H9 (cell line): Measurements from ENCODE around the gene INPP5F. TPM values are rescaled to one million over a fixed set of nuclear protein-coding genes. Genes with fewer than 3 reads are reported as not detected.

ENCODE experiments used
- DNase-seq: peaks from one replicate; pipeline ENCODE4 v3.0.0-alpha.2; 2017
- H2AFZ ChIP-seq: one replicate; pipeline ENCODE4 v1.6.1; 2013; ENCODE audit warnings: mild to moderate bottlenecking, low read length, control low read depth, moderate library complexity
- H2AK5ac ChIP-seq: 2 replicates; pipeline ENCODE4 v1.6.1; 2013; ENCODE audit warnings: low read length, control low read depth, mixed read lengths; ENCODE audit not compliant: insufficient read length
- H2BK120ac ChIP-seq: one replicate; pipeline ENCODE4 v1.6.1; 2013; ENCODE audit warnings: low read depth, mild to moderate bottlenecking, low read length, control low read depth, inconsistent platforms; ENCODE audit not compliant: poor library complexity, severe bottlenecking
- H2BK12ac ChIP-seq: 2 replicates; pipeline ENCODE4 v1.6.1; 2013; ENCODE audit warnings: low read length, control low read depth, mixed read lengths, low read depth; ENCODE audit not compliant: insufficient read length
- H2BK15ac ChIP-seq: 2 replicates; pipeline ENCODE4 v1.6.1; 2013; ENCODE audit warnings: low read depth, low read length, control low read depth
- H2BK20ac ChIP-seq: one replicate; pipeline ENCODE4 v1.6.1; 2013; ENCODE audit warnings: low read depth, mild to moderate bottlenecking, low read length, control low read depth, inconsistent platforms; ENCODE audit not compliant: poor library complexity, severe bottlenecking
- H2BK5ac ChIP-seq: 2 replicates; pipeline ENCODE4 v1.6.1; 2013; ENCODE audit warnings: low read length, control low read depth, mixed read lengths; ENCODE audit not compliant: insufficient read length
- H3K14ac ChIP-seq: 2 replicates; pipeline ENCODE4 v1.6.1; 2013; ENCODE audit warnings: low read length, control low read depth; ENCODE audit not compliant: insufficient read depth
- H3K18ac ChIP-seq: 2 replicates; pipeline ENCODE4 v1.6.1; 2013; ENCODE audit warnings: low read depth, mild to moderate bottlenecking, mixed read lengths, low read length, control low read depth; ENCODE audit not compliant: insufficient read length
- H3K23ac ChIP-seq: 2 replicates; pipeline ENCODE4 v1.6.1; 2013; ENCODE audit warnings: low read length, control low read depth, mixed read lengths, low read depth; ENCODE audit not compliant: insufficient read length
- H3K23me2 ChIP-seq: 2 replicates; pipeline ENCODE4 v1.6.1; 2013; ENCODE audit warnings: low read depth, mild to moderate bottlenecking, mixed read lengths, low read length, control low read depth; ENCODE audit not compliant: insufficient read length, poor library complexity, severe bottlenecking
- H3K27ac ChIP-seq: 2 replicates; pipeline ENCODE4 v1.5.1; 2013; ENCODE audit warnings: low read length, control low read depth, mixed read lengths, low read depth; ENCODE audit not compliant: insufficient read length
- H3K27me3 ChIP-seq: 2 replicates; pipeline ENCODE4 v1.6.1; 2013; ENCODE audit warnings: low read length, control low read depth, inconsistent platforms; ENCODE audit not compliant: insufficient read depth
- H3K4ac ChIP-seq: 2 replicates; pipeline ENCODE4 v1.6.1; 2013; ENCODE audit warnings: low read depth, mild to moderate bottlenecking, control low read depth, inconsistent platforms, low read length, moderate library complexity
- H3K4me1 ChIP-seq: 2 replicates; pipeline ENCODE4 v1.6.1; 2013; ENCODE audit warnings: low read length, control low read depth, inconsistent platforms; ENCODE audit not compliant: insufficient read depth
- H3K4me2 ChIP-seq: 2 replicates; pipeline ENCODE4 v1.6.1; 2013; ENCODE audit warnings: low read length, control low read depth, mixed read lengths; ENCODE audit not compliant: insufficient read length, insufficient read depth
- H3K56ac ChIP-seq: 2 replicates; pipeline ENCODE4 v1.6.1; 2013; ENCODE audit warnings: low read depth, mild to moderate bottlenecking, mixed read lengths, low read length, control low read depth; ENCODE audit not compliant: insufficient read length
- H3K79me1 ChIP-seq: 2 replicates; pipeline ENCODE4 v1.6.1; 2013; ENCODE audit warnings: low read depth, mild to moderate bottlenecking, moderate library complexity, low read length, control low read depth, inconsistent platforms; ENCODE audit not compliant: insufficient read depth, poor library complexity, severe bottlenecking
- H3K79me2 ChIP-seq: 2 replicates; pipeline ENCODE4 v1.6.1; 2013; ENCODE audit warnings: low read length, control low read depth, inconsistent platforms; ENCODE audit not compliant: insufficient read depth
- H3K9ac ChIP-seq: 2 replicates; pipeline ENCODE4 v1.6.1; 2013; ENCODE audit warnings: low read length, control low read depth, mixed read lengths; ENCODE audit not compliant: insufficient read length; ENCODE audit errors: extremely low read depth
- H3K9me3 ChIP-seq: one replicate; pipeline ENCODE4 v1.6.1; 2013; ENCODE audit warnings: low read depth, low read length, inconsistent platforms; ENCODE audit not compliant: control insufficient read depth
- H3T11ph ChIP-seq: one replicate; pipeline ENCODE4 v1.6.1; 2013; ENCODE audit warnings: mild to moderate bottlenecking, low read length, control low read depth, inconsistent platforms
- H4K20me1 ChIP-seq: one replicate; pipeline ENCODE4 v1.6.1; 2013; ENCODE audit not compliant: control insufficient read depth, insufficient read length, insufficient read depth
- H4K5ac ChIP-seq: 2 replicates; pipeline ENCODE4 v1.6.1; 2013; ENCODE audit warnings: low read depth, mild to moderate bottlenecking, mixed read lengths, low read length, control low read depth; ENCODE audit not compliant: insufficient read length
- H4K8ac ChIP-seq: replicated peaks from 2 replicates; pipeline ENCODE4 v1.6.1; 2013; ENCODE audit warnings: low read length, control low read depth, mixed read lengths, low read depth; ENCODE audit not compliant: insufficient read length
- H4K91ac ChIP-seq: 2 replicates; pipeline ENCODE4 v1.6.1; 2013; ENCODE audit warnings: low read depth, mild to moderate bottlenecking, moderate library complexity, mixed read lengths, low read length, control low read depth; ENCODE audit not compliant: insufficient read length
- H3K27ac Mint-ChIP-seq, 3 experiments: 2 replicates in 2 of 3; 3 replicates in 1 of 3; pipeline ENCODE4 v1.8.0; 2020 to 2021; ENCODE audit warnings: mixed read lengths in 3 of 3, mild to moderate bottlenecking in 1 of 3, moderate library complexity in 1 of 3
- H3K27me3 Mint-ChIP-seq: 2 replicates; pipeline ENCODE4 v1.8.0; 2021; ENCODE audit warnings: low read depth, mild to moderate bottlenecking, moderate library complexity, mixed read lengths
- H3K36me3 Mint-ChIP-seq, 3 experiments: 2 replicates in 2 of 3; 3 replicates in 1 of 3; pipeline ENCODE4 v1.8.0; 2020 to 2021; ENCODE audit warnings: low read depth in 3 of 3, mixed read lengths in 3 of 3; ENCODE audit not compliant: insufficient read depth in 1 of 3
- H3K4me1 Mint-ChIP-seq, 2 experiments: 2 replicates each; pipeline ENCODE4 v1.8.0; 2020; ENCODE audit warnings: mixed read lengths in 2 of 2
- H3K4me3 Mint-ChIP-seq, 2 experiments: 2 replicates in 1 of 2; 3 replicates in 1 of 2; pipeline ENCODE4 v1.8.0; 2020 to 2021; ENCODE audit warnings: mild to moderate bottlenecking in 2 of 2, mixed read lengths in 2 of 2, moderate library complexity in 1 of 2
- H3K9me3 Mint-ChIP-seq, 2 experiments: 2 replicates in 1 of 2; 3 replicates in 1 of 2; pipeline ENCODE4 v1.8.0; 2020; ENCODE audit warnings: mild to moderate bottlenecking in 2 of 2, mixed read lengths in 2 of 2, moderate library complexity in 1 of 2
- WGBS: extraction: QIAGEN DNeasy Blood & Tissue Kit; methylation state at CpG from one replicate; pipeline ENCODE4 v1.1.7; 2013; ENCODE audit warnings: missing lambda C conversion rate, low lambda C conversion rate, mixed read lengths; ENCODE audit not compliant: insufficient read length; ENCODE audit errors: extremely low coverage; 5-methylcytosine and 5-hydroxymethylcytosine counted together
- total RNA-seq: library from RNA; stranded (reverse); gene quantifications from 2 replicates; pipeline ENCODE4 v1.2.1, GENCODE V29; 2021
- TF ChIP-seq, protein P1 (sequence below): fragments of 200-600 bp; sonication (generic); conservative IDR thresholded peaks from 3 replicates; pipeline ENCODE4 v1.8.0; 2021; ENCODE audit warnings: antibody characterized with exemption, mild to moderate bottlenecking

INPP5F gene
- total RNA-seq, 1 experiment from 2014 or later, result 108 TPM

DNA sequence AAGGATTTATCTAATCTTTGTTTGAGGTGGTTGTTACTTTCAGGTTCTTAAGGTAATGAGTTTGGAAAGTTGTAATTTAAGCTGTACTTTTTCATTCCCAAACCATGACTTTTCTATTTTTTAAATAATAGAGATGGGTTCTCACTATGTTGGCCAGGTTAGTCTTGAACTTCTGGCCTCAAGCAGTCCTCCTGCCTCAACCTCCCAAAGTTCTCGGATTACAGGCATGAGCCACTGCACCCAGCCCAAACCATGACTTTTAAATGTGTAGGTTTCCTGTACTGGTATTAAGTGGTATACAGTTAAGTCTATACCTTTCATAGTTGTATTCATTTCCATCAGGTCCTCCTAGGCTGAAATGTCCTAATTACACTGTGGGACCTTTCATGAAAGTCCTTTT lies 10.4 kb downstream of the INPP5F start:
- H3K4me1 Mint-ChIP-seq, result peaks cover 34 to 41% of the 10 kb centered on the region in 2 experiments
- Histone ChIP-seq H3K4ac (no peak overlapping the region), H2BK12ac (no peak overlapping the region), H3K79me1 (peaks cover 11% of the 10 kb centered on the region), H3K23ac (no peak overlapping the region), H3K14ac (no peak overlapping the region), H2AFZ (no peak overlapping the region), H3K56ac (no peak overlapping the region), H4K8ac (no peak overlapping the region), H2BK20ac (no peak overlapping the region), H2BK5ac (no peak overlapping the region), H3K27me3 (no peaks in the 10 kb centered on the region), H3K4me2 (no peak overlapping the region), H2BK15ac (no peak overlapping the region), H3K23me2 (no peaks in the 10 kb centered on the region), H3K79me2 (no peaks in the 10 kb centered on the region; the same call in 1 of the 2 replicates), H3K18ac (no peak overlapping the region), H4K5ac (no peak overlapping the region), H3T11ph (no peak overlapping the region), H2AK5ac (no peak overlapping the region), H3K9me3 (no peaks in the 10 kb centered on the region), H4K91ac (no peak overlapping the region), H3K9ac (no peak overlapping the region), H2BK120ac (no peak overlapping the region), H3K4me1 (no peaks in the 10 kb centered on the region; the same call in 1 of the 2 replicates), H4K20me1 (no peaks in the 10 kb centered on the region), H3K27ac (no peak overlapping the region)
- no peaks in the 10 kb centered on the region for H3K36me3 Mint-ChIP-seq
- no CpG with 5 or more reads among the region's 1 CpG for WGBS
- TF ChIP-seq, protein P1, sequence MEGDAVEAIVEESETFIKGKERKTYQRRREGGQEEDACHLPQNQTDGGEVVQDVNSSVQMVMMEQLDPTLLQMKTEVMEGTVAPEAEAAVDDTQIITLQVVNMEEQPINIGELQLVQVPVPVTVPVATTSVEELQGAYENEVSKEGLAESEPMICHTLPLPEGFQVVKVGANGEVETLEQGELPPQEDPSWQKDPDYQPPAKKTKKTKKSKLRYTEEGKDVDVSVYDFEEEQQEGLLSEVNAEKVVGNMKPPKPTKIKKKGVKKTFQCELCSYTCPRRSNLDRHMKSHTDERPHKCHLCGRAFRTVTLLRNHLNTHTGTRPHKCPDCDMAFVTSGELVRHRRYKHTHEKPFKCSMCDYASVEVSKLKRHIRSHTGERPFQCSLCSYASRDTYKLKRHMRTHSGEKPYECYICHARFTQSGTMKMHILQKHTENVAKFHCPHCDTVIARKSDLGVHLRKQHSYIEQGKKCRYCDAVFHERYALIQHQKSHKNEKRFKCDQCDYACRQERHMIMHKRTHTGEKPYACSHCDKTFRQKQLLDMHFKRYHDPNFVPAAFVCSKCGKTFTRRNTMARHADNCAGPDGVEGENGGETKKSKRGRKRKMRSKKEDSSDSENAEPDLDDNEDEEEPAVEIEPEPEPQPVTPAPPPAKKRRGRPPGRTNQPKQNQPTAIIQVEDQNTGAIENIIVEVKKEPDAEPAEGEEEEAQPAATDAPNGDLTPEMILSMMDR, result no peak
- no peak overlapping the region for H3K4me3 Mint-ChIP-seq
- no peaks in the 10 kb centered on the region for H3K9me3 Mint-ChIP-seq
- no peak overlapping the region for H3K27ac Mint-ChIP-seq
- no peaks in the 10 kb centered on the region for H3K27me3 Mint-ChIP-seq
- no peak for DNase-seq
